ENCODE data around the gene SFXN4. TPM values are rescaled to one million over a fixed set of nuclear protein-coding genes. Genes with fewer than 3 reads are reported as not detected.

SFXN4 gene
- total RNA-seq, 1 experiment from 2014 or later = 21.9 TPM

- TF ChIP-seq CTCF (conservative IDR thresholded peaks at IDR 0.05) = no peak
- Histone ChIP-seq H3K9me3 (ENCODE audit: control insufficient read depth, low read depth, low read length) (no peaks in the 10 kb centered on the region), H3K4me2 (ENCODE audit: insufficient read depth, insufficient read length, low read length) (peak overlapping the region; percentile 16), H2BK15ac (ENCODE audit: low read depth, low read length) (no peak overlapping the region), H3K23me2 (ENCODE audit: insufficient read length, low read depth, low read length, poor library complexity, severe bottlenecking) (peaks cover 6% of the 10 kb centered on the region), H3K27ac (ENCODE audit: insufficient read length, low read depth, low read length) (no peak overlapping the region), H2BK5ac (ENCODE audit: insufficient read length, low read length) (no peak overlapping the region), H2BK20ac (ENCODE audit: low read depth, low read length, poor library complexity, severe bottlenecking) (no peak overlapping the region), H2AK5ac (ENCODE audit: insufficient read length, low read length) (no peak overlapping the region), H4K20me1 (ENCODE audit: control insufficient read depth, insufficient read depth, insufficient read length) (no peaks in the 10 kb centered on the region), H3K14ac (ENCODE audit: insufficient read depth, low read length) (no peak overlapping the region), H4K91ac (ENCODE audit: insufficient read length, low read depth, low read length) (no peak overlapping the region), H2BK12ac (ENCODE audit: insufficient read length, low read depth, low read length) (no peak overlapping the region), H3T11ph (ENCODE audit: low read length) (no peak overlapping the region), H4K5ac (ENCODE audit: insufficient read length, low read depth, low read length) (no peak overlapping the region), H3K4me1 (ENCODE audit: insufficient read depth, low read length) (no peaks in the 10 kb centered on the region), H3K23ac (ENCODE audit: insufficient read length, low read depth, low read length) (no peak overlapping the region), H3K79me1 (ENCODE audit: insufficient read depth, low read depth, low read length, poor library complexity, severe bottlenecking) (no peaks in the 10 kb centered on the region), H3K18ac (ENCODE audit: insufficient read length, low read depth, low read length) (no peak overlapping the region), H2AFZ (ENCODE audit: low read length) (no peak overlapping the region), H3K27me3 (ENCODE audit: insufficient read depth, low read length) (peaks cover 12% of the 10 kb centered on the region; the same call in 1 of the 2 replicates), H3K56ac (ENCODE audit: insufficient read length, low read depth, low read length) (no peak overlapping the region), H3K79me2 (ENCODE audit: insufficient read depth, low read length) (no peaks in the 10 kb centered on the region), H3K4ac (ENCODE audit: low read depth, low read length) (no peak overlapping the region), H2BK120ac (ENCODE audit: low read depth, low read length, poor library complexity, severe bottlenecking) (no peak overlapping the region), H3K9ac (ENCODE audit: extremely low read depth, insufficient read length, low read length) (no peak overlapping the region), H4K8ac (replicated peaks; ENCODE audit: insufficient read length, low read depth, low read length) (no peak overlapping the region)
- Mint-ChIP-seq H3K36me3 (ENCODE audit: insufficient read depth in 1 of 3, low read depth in 3 of 3) (no peaks in the 10 kb centered on the region; a peak in 1 of 7 replicates), H3K4me3 (peak overlapping the region; percentile 77 to 92), H3K9me3 (no peaks in the 10 kb centered on the region; a peak in 2 of 5 replicates), H3K27ac (peak overlapping the region; percentile 78 to 97 (median 95); a peak in 3 of 7 replicates), H3K4me1 (peaks cover 32 to 34% of the 10 kb centered on the region in 2 experiments), H3K27me3 (ENCODE audit: low read depth) (peaks cover 24% of the 10 kb centered on the region)
- no CpG with 5 or more reads among the region's 17 CpGs for WGBS (ENCODE audit: extremely low coverage, insufficient read length, low lambda C conversion rate)
- peak; percentile 49 for DNase-seq
These were observed 40.5 kb upstream of the SFXN4 start for GRCh38 chr10:119205894-119206602.

All from H9 (cell line).